SK-N-MC (cell line): ENCODE results near the gene ERG.

Experiments used
- EZH2 ChIP-seq: fragments of 200-600 bp; sonication (generic); IDR thresholded peaks from one replicate; pipeline ENCODE4 v1.6.1; 2017; ENCODE audit warnings: antibody characterized with exemption
- POLR2AphosphoS5 ChIP-seq: IDR thresholded peaks from 2 replicates; pipeline ENCODE4 v1.6.1; 2012; ENCODE audit warnings: mild to moderate bottlenecking, low read depth, low read length, borderline replicate concordance

DNA sequence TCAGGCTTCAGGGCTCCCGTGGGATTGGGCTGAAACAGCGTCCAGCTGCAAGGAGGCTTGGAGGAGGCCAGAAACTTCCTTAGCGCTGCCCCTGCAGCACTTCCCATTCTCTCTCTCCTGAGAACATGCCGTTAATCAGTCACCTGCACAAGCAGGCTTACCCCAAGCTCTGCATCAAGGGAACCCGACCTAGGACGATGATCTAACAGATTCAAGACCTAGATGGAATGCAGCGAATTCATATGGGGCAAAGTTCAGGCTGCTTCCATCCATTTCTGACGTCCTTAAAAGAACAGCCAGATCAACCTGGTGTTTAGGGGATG is 114.1 kb downstream of the ERG start:
- TF ChIP-seq POLR2AphosphoS5 (no peak), EZH2 (no peak)
